Breast epithelium (tissue), 4 donors: ENCODE measurements around the gene KIN. TPM values are rescaled to one million over a fixed set of nuclear protein-coding genes. Genes with fewer than 3 reads are reported as not detected.

ENCODE experiments used
- DNase-seq, 2 donors: peaks; one replicate each; pipeline ENCODE4 v3.0.0-alpha.2; 2019; ENCODE audit warnings: low spot score in 2 of 2
- H3K27ac ChIP-seq, 2 donors: fragments of 200-600 bp; sonication (generic) in 1 of 2; one replicate each; pipeline ENCODE4 v1.5.1; 2016 to 2019; ENCODE audit warnings: mild to moderate bottlenecking in 1 of 2
- H3K27me3 ChIP-seq, 2 donors: fragments of 200-600 bp; sonication (generic) in 1 of 2; one replicate each; pipeline versions ENCODE4 v1.5.1 to v1.6.0; 2017 to 2019; ENCODE audit warnings: control low read depth in 1 of 2, mild to moderate bottlenecking in 1 of 2
- H3K36me3 ChIP-seq: fragments of 200-600 bp; one replicate; pipeline ENCODE4 v1.5.1; 2019
- H3K4me1 ChIP-seq, 2 donors: fragments of 200-600 bp; sonication (generic); one replicate each; pipeline ENCODE4 v1.5.1; 2016 to 2019; ENCODE audit warnings: control low read depth in 1 of 2
- H3K4me3 ChIP-seq, 3 donors: fragments of 200-600 bp; sonication (generic); 1 replicate in 2 of 3; 2 replicates in 1 of 3; pipeline ENCODE4 v1.5.1; 2016 to 2019; ENCODE audit warnings: mild to moderate bottlenecking in 3 of 3, moderate library complexity in 2 of 3
- H3K9me3 ChIP-seq, 2 donors: fragments of 200-600 bp; sonication (generic) in 1 of 2; one replicate each; pipeline ENCODE4 v1.5.1; 2016 to 2019; ENCODE audit warnings: control low read depth in 1 of 2
- CTCF ChIP-seq, 3 donors: fragments of 450-650 bp; IDR thresholded peaks; one replicate each; pipeline ENCODE4 v1.5.1; 2016 to 2017; ENCODE audit warnings: antibody characterized with exemption in 3 of 3, mild to moderate bottlenecking in 3 of 3, moderate library complexity in 3 of 3
- POLR2A ChIP-seq: fragments of 450-650 bp; IDR thresholded peaks from one replicate; pipeline ENCODE4 v1.6.1; 2016; ENCODE audit warnings: antibody characterized with exemption, mild to moderate bottlenecking, moderate library complexity
- POLR2AphosphoS5 ChIP-seq, 3 donors: sonication (generic); formaldehyde crosslinking; IDR thresholded peaks; one replicate each; pipeline ENCODE4 v1.6.1; 2017; ENCODE audit warnings: antibody characterized with exemption in 3 of 3
- intact Hi-C: fragments of 100-400 bp; cut with DNase I; formaldehyde crosslinking; loops from one replicate; pipeline ENCODE4 v1.15.1; 2023; ENCODE audit warnings: low total_unique reads
- total RNA-seq, 3 donors: library from RNA; depleted of rRNA; stranded (reverse); fragments of >200 nt; gene quantifications; one replicate each; pipeline ENCODE4 v1.1.0, GENCODE V29; 2016

Gene KIN
- total RNA-seq, 3 donors from 2014 or later: 5.9 to 13.3 (median 9.5) TPM

- no peak for DNase-seq
- H3K27me3 ChIP-seq: no peaks in the 10 kb centered on the region
- H3K9me3 ChIP-seq: no peaks in the 10 kb centered on the region
- intact Hi-C loops: no loop called here
- H3K4me3 ChIP-seq: no peak overlapping the region
- no peak overlapping the region for H3K27ac ChIP-seq
- no peaks in the 10 kb centered on the region for H3K36me3 ChIP-seq
- TF ChIP-seq POLR2A (no peak), CTCF (IDR thresholded peaks at IDR 0.05) (no peak), POLR2AphosphoS5 (IDR thresholded peaks at IDR 0.05) (no peak)
- H3K4me1 ChIP-seq: no peaks in the 10 kb centered on the region
Measured at GRCh38 chr10:7734821-7735220, 53.0 kb downstream of the KIN start.

- Histone ChIP-seq H3K36me3 (no peaks in the 10 kb centered on the region), H3K4me1 (no peaks in the 10 kb centered on the region), H3K9me3 (no peaks in the 10 kb centered on the region), H3K27ac (no peak overlapping the region), H3K27me3 (no peaks in the 10 kb centered on the region), H3K4me3 (no peak overlapping the region)
- intact Hi-C loops: no loop called here
- TF ChIP-seq POLR2A (no peak), POLR2AphosphoS5 (IDR thresholded peaks at IDR 0.05) (no peak), CTCF (IDR thresholded peaks at IDR 0.05) (no peak)
- no peak for DNase-seq
Measured at GRCh38 chr10:7722927-7723529, 64.8 kb downstream of the KIN start.

- intact Hi-C loops: no loop called here
- H3K27ac ChIP-seq: no peak overlapping the region
- H3K4me3 ChIP-seq: no peak overlapping the region
- H3K4me1 ChIP-seq: no peaks in the 10 kb centered on the region
- DNase-seq: no peak
- H3K9me3 ChIP-seq: no peaks in the 10 kb centered on the region
- H3K27me3 ChIP-seq: no peaks in the 10 kb centered on the region
- no peak for TF ChIP-seq POLR2AphosphoS5 (IDR thresholded peaks at IDR 0.05)
- no peak for TF ChIP-seq POLR2A
- no peak for TF ChIP-seq CTCF (IDR thresholded peaks at IDR 0.05)
- H3K36me3 ChIP-seq: no peaks in the 10 kb centered on the region
Measured at GRCh38 chr10:7720478-7720877, 67.3 kb downstream of the KIN start.

- intact Hi-C loops: no loop called here
- TF ChIP-seq POLR2A: no peak
- TF ChIP-seq CTCF (IDR thresholded peaks at IDR 0.05): no peak
- no peak for TF ChIP-seq POLR2AphosphoS5 (IDR thresholded peaks at IDR 0.05)
- Histone ChIP-seq H3K27me3 (no peaks in the 10 kb centered on the region), H3K4me1 (no peaks in the 10 kb centered on the region), H3K4me3 (no peak overlapping the region), H3K36me3 (no peaks in the 10 kb centered on the region), H3K27ac (no peak overlapping the region), H3K9me3 (no peaks in the 10 kb centered on the region)
- no peak for DNase-seq
Measured at GRCh38 chr10:7718685-7719084, 69.1 kb downstream of the KIN start.

- no peaks in the 10 kb centered on the region for H3K36me3 ChIP-seq
- H3K27me3 ChIP-seq: no peaks in the 10 kb centered on the region
- no peak overlapping the region for H3K27ac ChIP-seq
- no peaks in the 10 kb centered on the region for H3K4me1 ChIP-seq
- no peak for DNase-seq
- H3K9me3 ChIP-seq: no peaks in the 10 kb centered on the region
- H3K4me3 ChIP-seq: no peak overlapping the region
- TF ChIP-seq CTCF (IDR thresholded peaks at IDR 0.05) (no peak), POLR2AphosphoS5 (IDR thresholded peaks at IDR 0.05) (no peak), POLR2A (no peak)
- intact Hi-C loops: no loop called here
Measured at GRCh38 chr10:7717767-7718166, 70.0 kb downstream of the KIN start.
